ENCODE measurements around the gene PCDH9. TPM values are rescaled to one million over a fixed set of nuclear protein-coding genes. Genes with fewer than 3 reads are reported as not detected.

The PCDH9 gene
- total and polyA plus RNA-seq, 2 of the 13 experiments (the other 11 are each of a cell fraction or from before 2014, with no cell fraction given) = 0.09 TPM; not detected in 1

DNA sequence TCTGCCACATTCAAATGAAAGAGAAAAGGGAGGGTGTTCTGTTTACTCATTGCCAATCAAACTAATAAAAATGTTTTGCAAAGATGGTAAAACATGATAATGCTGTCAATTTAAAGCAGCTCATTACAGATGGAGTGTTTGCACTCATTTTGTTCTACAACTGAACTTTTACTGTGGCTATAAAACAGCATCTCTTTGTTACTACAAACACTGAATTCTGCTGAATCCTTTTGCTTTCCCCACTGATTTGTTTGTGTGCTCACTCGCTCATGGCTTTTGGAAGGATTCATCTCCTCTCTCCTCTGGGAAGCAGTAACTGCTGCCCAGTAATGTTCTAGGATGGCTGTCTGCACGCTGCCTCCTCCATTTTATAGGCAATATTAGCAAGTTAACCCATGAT is 434.5 kb downstream of the PCDH9 start:
- H3K4me1 ChIP-seq (ENCODE audit: insufficient read depth, low read length) = no peaks in the 10 kb centered on the region
- in situ Hi-C loops (cut with HindIII; ENCODE audit: extremely low pct_ligation_motif_present, low pct_unique_long_range_greater_than_20kb) = no loop called here
- no peak overlapping the region for H2AFZ ChIP-seq (ENCODE audit: low read length)
- H3K36me3 ChIP-seq (replicated peaks in 1 of 2; ENCODE audit: control insufficient read depth in 1 of 2, insufficient read depth in 2 of 2, low read length in 2 of 2) = no peaks in the 10 kb centered on the region
- no peaks in the 10 kb centered on the region; a peak in 1 of 5 replicates for H3K27me3 ChIP-seq (ENCODE audit: control insufficient read depth in 1 of 2, insufficient read depth in 2 of 2, low read length in 2 of 2)
- H3K4me2 ChIP-seq (ENCODE audit: low read depth, low read length) = no peak overlapping the region
- no peaks in the 10 kb centered on the region for H3K79me2 ChIP-seq (ENCODE audit: insufficient read depth, low read length)
- no peak overlapping the region for H3K9ac ChIP-seq (ENCODE audit: insufficient read depth, low read depth, low read length)
- no peak overlapping the region for H3K27ac ChIP-seq (ENCODE audit: extremely low read length, insufficient read depth, low read length)
- intact Hi-C loops (cut with micrococcal nuclease; ENCODE audit: unreplicated experiment) = no loop called here
- ATAC-seq (no peak), DNase-seq (ENCODE audit: low spot score) (no peak), FAIRE-seq (no peak)
- 3% methylated on average over 2 of the region's 2 CpGs for WGBS (ENCODE audit: low lambda C conversion rate)
- CTCF ChIA-PET (ENCODE audit: low intra/inter-chr PET ratio, low total read pairs) = no interaction called here
- H4K20me1 ChIP-seq (ENCODE audit: insufficient read depth, low read length) = no peaks in the 10 kb centered on the region
- POLR2A ChIA-PET = no interaction called here
- H3K4me3 ChIP-seq (replicated peaks in 1 of 3; ENCODE audit: insufficient read depth in 1 of 3, low read depth in 2 of 3, low read length in 3 of 3) = no peak overlapping the region
- TF ChIP-seq ZBTB26 (CRISPR knock-in tag; IDR thresholded peaks at IDR 0.05; ENCODE audit: borderline replicate concordance) = no peak
- TF ChIP-seq ZNF30 (CRISPR knock-in tag; IDR thresholded peaks at IDR 0.05) = no peak
- TF ChIP-seq FOXA1 (IDR thresholded peaks at IDR 0.05) = no peak
- no peak for TF ChIP-seq FOXA1 (CRISPR knock-in tag; IDR thresholded peaks at IDR 0.05)
- no peak for TF ChIP-seq SCMH1 (CRISPR knock-in tag; IDR thresholded peaks at IDR 0.05; ENCODE audit: borderline replicate concordance)
- TF ChIP-seq ZNF468 (CRISPR knock-in tag; IDR thresholded peaks at IDR 0.05) = no peak
- no peak for TF ChIP-seq HNF4A (CRISPR knock-in tag; IDR thresholded peaks at IDR 0.05)
- TF ChIP-seq SALL1 (CRISPR knock-in tag; IDR thresholded peaks at IDR 0.05) = no peak
- no peak for TF ChIP-seq ZNF589 (CRISPR knock-in tag; conservative IDR thresholded peaks at IDR 0.05)
- no peak for TF ChIP-seq KLF9 (CRISPR knock-in tag; IDR thresholded peaks at IDR 0.05; ENCODE audit: low read depth)
- TF ChIP-seq ZNF24 (IDR thresholded peaks at IDR 0.05) = no peak
- no peak for TF ChIP-seq IKZF4 (CRISPR knock-in tag; IDR thresholded peaks at IDR 0.05; ENCODE audit: borderline replicate concordance, low read depth, not compliant biosample characterization)
- TF ChIP-seq ZNF598 (CRISPR knock-in tag; IDR thresholded peaks at IDR 0.05; ENCODE audit: borderline replicate concordance) = no peak
- no peak for TF ChIP-seq CEBPZ (IDR thresholded peaks at IDR 0.05; ENCODE audit: low read length)
- BruUV-seq (replicated peaks) = no TSS peak
- no peaks in the 10 kb centered on the region for H3K9me3 ChIP-seq (ENCODE audit: low read length)
